GM19035 (cell line): ENCODE results near the gene NUDT17.

Experiments used
- ATAC-seq: cut with Tn5 transposase; IDR thresholded peaks from one replicate; pipeline ENCODE4 v1.9.1; 2021; ENCODE audit not compliant: unreplicated experiment

The NUDT17 gene

GRCh38 chr1:145887631-145888030, 42.2 kb downstream of the NUDT17 start:
- no peak for ATAC-seq

- no peak for ATAC-seq
These were observed 44.3 kb downstream of the NUDT17 start for GRCh38 chr1:145889722-145890121.

GRCh38 chr1:145891143-145891542, 45.7 kb downstream of the NUDT17 start:
- ATAC-seq = no peak

- no peak for ATAC-seq
These were observed 46.4 kb downstream of the NUDT17 start for GRCh38 chr1:145891587-145892485.

GRCh38 chr1:145892486-145893087, 47.2 kb downstream of the NUDT17 start:
- no peak for ATAC-seq

GRCh38 chr1:145893306-145894055, 48.1 kb downstream of the NUDT17 start:
- ATAC-seq = no peak

- no peak for ATAC-seq
These were observed 50.0 kb downstream of the NUDT17 start for GRCh38 chr1:145895471-145895870.

- ATAC-seq = no peak
These were observed 52.5 kb downstream of the NUDT17 start for GRCh38 chr1:145897969-145898368.
